ENCODE results near the gene ARMH1.
"Not testable (repeated sequence)": the region's sequence is repeated elsewhere in the genome, so short reads cannot be mapped to it uniquely, and the experiment has no call there.

The ARMH1 gene

GRCh38 chr1:44663417-44663816 lies 11.1 kb upstream of the ARMH1 start:
- FAIRE-seq: no peak

GRCh38 chr1:44664730-44665370 lies 9.7 kb upstream of the ARMH1 start:
- peak; percentile 68 for FAIRE-seq
- no peak for DNase-seq (ENCODE audit: extremely low spot score, insufficient read length, low read depth)

More at GRCh38 chr1:44663417-44663816, 11.1 kb upstream of the ARMH1 start:
- no peak for DNase-seq (ENCODE audit: extremely low spot score, insufficient read length, low read depth)

- not testable (repeated sequence) for DNase-seq (ENCODE audit: extremely low spot score, insufficient read length, low read depth); FAIRE-seq
Observed at GRCh38 chr1:44666719-44667118, 7.8 kb upstream of the ARMH1 start.

- DNase-seq (ENCODE audit: extremely low spot score, insufficient read length, low read depth) (no peak), FAIRE-seq (no peak)
Observed at GRCh38 chr1:44670751-44671640, 3.5 kb upstream of the ARMH1 start.

- DNase-seq (ENCODE audit: extremely low spot score, insufficient read length, low read depth) (no peak), FAIRE-seq (peak; percentile 83)
Observed at GRCh38 chr1:44672254-44672955, 2.1 kb upstream of the ARMH1 start.

GRCh38 chr1:44672961-44673674 lies 1.4 kb upstream of the ARMH1 start:
- no peak for FAIRE-seq
- DNase-seq (ENCODE audit: extremely low spot score, insufficient read length, low read depth): no peak

- DNase-seq (ENCODE audit: extremely low spot score, insufficient read length, low read depth) (no peak), FAIRE-seq (no peak)
Observed at GRCh38 chr1:44673675-44674112, 820 bp upstream of the ARMH1 start.

GRCh38 chr1:44675186-44675585 lies 672 bp downstream of the ARMH1 start:
- FAIRE-seq (no peak), DNase-seq (ENCODE audit: extremely low spot score, insufficient read length, low read depth) (no peak)

- DNase-seq (ENCODE audit: extremely low spot score, insufficient read length, low read depth) (no peak), FAIRE-seq (peak; percentile 66)
Observed at GRCh38 chr1:44676484-44677200, 2.1 kb downstream of the ARMH1 start.

GRCh38 chr1:44677201-44677766 lies 2.8 kb downstream of the ARMH1 start:
- FAIRE-seq (peak; percentile 77), DNase-seq (ENCODE audit: extremely low spot score, insufficient read length, low read depth) (no peak)

GRCh38 chr1:44678120-44678519 lies 3.6 kb downstream of the ARMH1 start:
- DNase-seq (ENCODE audit: extremely low spot score, insufficient read length, low read depth) (no peak), FAIRE-seq (no peak)

GRCh38 chr1:44678626-44679025 lies 4.1 kb downstream of the ARMH1 start:
- no peak for DNase-seq (ENCODE audit: extremely low spot score, insufficient read length, low read depth)
- FAIRE-seq: no peak

- no peak for DNase-seq (ENCODE audit: extremely low spot score, insufficient read length, low read depth)
Observed at GRCh38 chr1:44679468-44679867, 5.0 kb downstream of the ARMH1 start.

GRCh38 chr1:44681905-44682882 lies 7.7 kb downstream of the ARMH1 start:
- FAIRE-seq (no peak), DNase-seq (ENCODE audit: extremely low spot score, insufficient read length, low read depth) (no peak)

More at GRCh38 chr1:44679468-44679867, 5.0 kb downstream of the ARMH1 start:
- no peak for FAIRE-seq

- DNase-seq (ENCODE audit: extremely low spot score, insufficient read length, low read depth): no peak
- FAIRE-seq: no peak
Observed at GRCh38 chr1:44682883-44683265, 8.4 kb downstream of the ARMH1 start.

- DNase-seq (ENCODE audit: extremely low spot score, insufficient read length, low read depth) (peak; percentile 35), FAIRE-seq (peak; percentile 72)
Observed at GRCh38 chr1:44684525-44684924, 10.0 kb downstream of the ARMH1 start.

GRCh38 chr1:44685218-44685617 lies 10.7 kb downstream of the ARMH1 start:
- no peak for FAIRE-seq
- DNase-seq (ENCODE audit: extremely low spot score, insufficient read length, low read depth): no peak

GRCh38 chr1:44685881-44686280 lies 11.4 kb downstream of the ARMH1 start:
- FAIRE-seq (no peak), DNase-seq (ENCODE audit: extremely low spot score, insufficient read length, low read depth) (no peak)
